ENCODE results near the gene KRTAP26-1.

KRTAP26-1 gene

GRCh38 chr21:30305136-30305535, 15.0 kb downstream of the KRTAP26-1 start:
- Histone ChIP-seq H3K4me3 (ENCODE audit: insufficient read depth, low read length, poor library complexity, severe bottlenecking) (no peak overlapping the region), H3K9ac (ENCODE audit: low read length) (no peak overlapping the region), H3K27me3 (ENCODE audit: low read length) (no peaks in the 10 kb centered on the region), H3K79me2 (ENCODE audit: insufficient read depth, low read length) (no peaks in the 10 kb centered on the region), H3K4me2 (ENCODE audit: low read depth, low read length, poor library complexity, severe bottlenecking) (no peak overlapping the region), H2AFZ (ENCODE audit: low read depth, low read length, severe bottlenecking) (no peak overlapping the region), H3K36me3 (ENCODE audit: low read length) (no peaks in the 10 kb centered on the region), H3K27ac (ENCODE audit: low read depth, low read length) (no peak overlapping the region), H3K9me2 (replicated peaks; ENCODE audit: insufficient read depth, low read length) (no peaks in the 10 kb centered on the region), H4K20me1 (ENCODE audit: low read depth, low read length) (no peaks in the 10 kb centered on the region), H3F3A (ENCODE audit: insufficient read depth) (no peaks in the 10 kb centered on the region), H3K9me3 (ENCODE audit: insufficient read depth, low read length) (peaks cover 4% of the 10 kb centered on the region; the same call in 1 of the 2 replicates)
- no peak for TF ChIP-seq EZH2phosphoT487 (conservative IDR thresholded peaks at IDR 0.05; ENCODE audit: low read length)
- TF ChIP-seq CTCF (IDR thresholded peaks at IDR 0.05; ENCODE audit: insufficient read depth, low read length, poor library complexity, severe bottlenecking): no peak

- no peak within 1 kb of the TSS for H2AFZ ChIP-seq (ENCODE audit: low read depth, low read length, severe bottlenecking)
- H3K4me2 ChIP-seq (ENCODE audit: low read depth, low read length, poor library complexity, severe bottlenecking): no peak within 1 kb of the TSS
- H3K4me3 ChIP-seq (ENCODE audit: insufficient read depth, low read length, poor library complexity, severe bottlenecking): no peak within 1 kb of the TSS
- no peaks in the 10 kb centered on the region for H3K79me2 ChIP-seq (ENCODE audit: insufficient read depth, low read length)
- H4K20me1 ChIP-seq (ENCODE audit: low read depth, low read length): no peaks in the 10 kb centered on the region
- TF ChIP-seq CTCF (IDR thresholded peaks at IDR 0.05; ENCODE audit: insufficient read depth, low read length, poor library complexity, severe bottlenecking) (no peak), EZH2phosphoT487 (conservative IDR thresholded peaks at IDR 0.05; ENCODE audit: low read length) (no peak)
- H3K9me3 ChIP-seq (ENCODE audit: insufficient read depth, low read length): no peaks in the 10 kb centered on the region
- no peaks in the 10 kb centered on the region; the same call in 1 of the 2 replicates for H3K27me3 ChIP-seq (ENCODE audit: low read length)
- no peaks in the 10 kb centered on the region for H3F3A ChIP-seq (ENCODE audit: insufficient read depth)
- 0 out of 2 replicates have a peak, but pooled peaks cover 3% of the 10 kb centered on the region for H3K9me2 ChIP-seq (replicated peaks; ENCODE audit: insufficient read depth, low read length)
- H3K9ac ChIP-seq (ENCODE audit: low read length): no peak within 1 kb of the TSS
- H3K27ac ChIP-seq (ENCODE audit: low read depth, low read length): no peak within 1 kb of the TSS
- no peaks in the 10 kb centered on the region for H3K36me3 ChIP-seq (ENCODE audit: low read length)
Observed at GRCh38 chr21:30289215-30289614, 30.9 kb downstream of the KRTAP26-1 start, which contains the start of gene KRTAP25-1. KRTAP25-1 (minus strand) TSS chr21:30289514; CDS start chr21:30289490, 24 bp downstream.

GRCh38 chr21:30282850-30283249, 37.3 kb downstream of the KRTAP26-1 start, which contains the start of gene KRTAP24-1:
KRTAP24-1 (minus strand) TSS chr21:30282950; CDS start chr21:30282932, 18 bp downstream.
- H3F3A ChIP-seq (ENCODE audit: insufficient read depth): no peaks in the 10 kb centered on the region
- TF ChIP-seq CTCF (IDR thresholded peaks at IDR 0.05; ENCODE audit: insufficient read depth, low read length, poor library complexity, severe bottlenecking): no peak
- no peak for TF ChIP-seq EZH2phosphoT487 (conservative IDR thresholded peaks at IDR 0.05; ENCODE audit: low read length)
- no peak within 1 kb of the TSS for H2AFZ ChIP-seq (ENCODE audit: low read depth, low read length, severe bottlenecking)

More at GRCh38 chr21:30282850-30283249, 37.3 kb downstream of the KRTAP26-1 start, which contains the start of gene KRTAP24-1:
- Histone ChIP-seq H3K9ac (ENCODE audit: low read length) (no peak within 1 kb of the TSS), H3K27ac (ENCODE audit: low read depth, low read length) (no peak within 1 kb of the TSS), H4K20me1 (ENCODE audit: low read depth, low read length) (no peaks in the 10 kb centered on the region), H3K4me2 (ENCODE audit: low read depth, low read length, poor library complexity, severe bottlenecking) (no peak within 1 kb of the TSS), H3K9me2 (replicated peaks; ENCODE audit: insufficient read depth, low read length) (no peaks in the 10 kb centered on the region), H3K4me3 (ENCODE audit: insufficient read depth, low read length, poor library complexity, severe bottlenecking) (no peak within 1 kb of the TSS), H3K27me3 (ENCODE audit: low read length) (no peaks in the 10 kb centered on the region), H3K79me2 (ENCODE audit: insufficient read depth, low read length) (no peaks in the 10 kb centered on the region), H3K9me3 (ENCODE audit: insufficient read depth, low read length) (no peaks in the 10 kb centered on the region), H3K36me3 (ENCODE audit: low read length) (no peaks in the 10 kb centered on the region)
